Cardiac muscle cell (in vitro differentiated cells and primary cell): Measurements from ENCODE around the gene TSPAN16. TPM values are rescaled to one million over a fixed set of nuclear protein-coding genes. Genes with fewer than 3 reads are reported as not detected.
A peak's percentile ranks its signal among the peaks of the same experiment; 100 is the strongest.

ENCODE experiments used
- DNase-seq, 2 donors: peaks; one replicate each; pipeline versions ENCODE4 v3.0.0 to v3.0.0-alpha.2; 2010 to 2017; ENCODE audit warnings: low read depth in 1 of 2, low spot score in 1 of 2
- H3K27ac ChIP-seq: fragments of 200-600 bp; sonication (generic); 2 replicates; pipeline ENCODE4 v1.5.1; 2016
- H3K27me3 ChIP-seq: fragments of 200-600 bp; sonication (generic); 2 replicates; pipeline ENCODE4 v1.6.0; 2016; ENCODE audit warnings: control low read depth
- H3K36me3 ChIP-seq: fragments of 200-600 bp; sonication (generic); 2 replicates; pipeline ENCODE4 v1.5.1; 2016; ENCODE audit warnings: control low read depth
- H3K4me1 ChIP-seq: fragments of 200-600 bp; sonication (generic); 2 replicates; pipeline ENCODE4 v1.8.1; 2017; ENCODE audit warnings: low read depth, mild to moderate bottlenecking, mixed run types
- H3K4me3 ChIP-seq: fragments of 200-600 bp; sonication (generic); 2 replicates; pipeline ENCODE4 v1.5.1; 2016; ENCODE audit warnings: mild to moderate bottlenecking
- H3K9me3 ChIP-seq: fragments of 200-600 bp; sonication (generic); 2 replicates; pipeline ENCODE4 v1.5.1; 2017; ENCODE audit warnings: low read depth, mild to moderate bottlenecking, control low read depth
- polyA plus RNA-seq: library from polyadenylated mRNA; unstranded; fragments of >200 nt; fragmentation: Nextera tagmentation; extraction: Ambion mirVana; gene quantifications from 2 replicates; pipeline ENCODE4 v1.2.1, GENCODE V29; 2016
- total RNA-seq: library from RNA; depleted of rRNA; stranded (reverse); fragments of >200 nt; gene quantifications from 2 replicates; pipeline ENCODE4 v1.2.3, GENCODE V29; 2016
- TF ChIP-seq, protein P1 (sequence below): IDR thresholded peaks from 2 replicates; pipeline ENCODE4 v1.5.1; 2012; ENCODE audit warnings: low read depth, mild to moderate bottlenecking, low read length

Gene TSPAN16
- total and polyA plus RNA-seq, 2 experiments from 2014 or later, result not detected

DNA sequence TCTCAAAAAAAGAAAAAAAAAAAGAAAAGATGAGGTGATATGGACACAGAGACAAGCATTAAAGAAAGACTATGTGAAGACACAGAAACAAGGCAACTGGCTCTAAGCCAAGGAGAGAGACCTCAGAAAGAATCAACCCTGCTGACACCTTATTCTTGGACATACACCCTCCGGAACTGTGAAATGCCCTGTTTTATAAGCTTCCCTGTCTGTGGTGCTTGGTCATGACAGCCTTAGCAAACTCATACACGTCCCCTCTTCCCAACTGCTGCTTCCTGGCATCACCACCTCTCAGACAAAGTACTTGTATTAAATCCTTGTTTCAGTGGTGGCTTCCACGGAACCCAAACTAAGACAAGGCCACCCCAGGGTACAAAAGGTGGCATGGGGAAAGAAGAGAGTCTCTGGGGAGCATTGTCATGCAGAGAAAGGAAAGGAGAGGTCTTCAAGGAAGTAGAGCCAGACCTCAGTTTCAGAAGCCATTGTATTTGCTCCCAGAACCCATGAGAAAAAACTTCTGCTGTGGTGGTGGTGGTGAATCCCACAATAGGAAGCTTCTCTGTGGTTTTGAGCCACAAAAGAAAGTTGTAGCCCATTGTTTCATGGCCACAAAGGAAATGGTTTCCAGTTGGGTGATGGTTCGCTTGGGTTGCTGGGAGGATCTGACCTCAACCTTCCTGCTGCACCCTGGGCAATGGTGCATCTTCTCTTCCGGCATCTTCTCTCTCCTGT lies 16.3 kb upstream of the TSPAN16 start:
- Histone ChIP-seq H3K27me3 (no peaks in the 10 kb centered on the region), H3K4me3 (no peak overlapping the region), H3K36me3 (no peaks in the 10 kb centered on the region), H3K4me1 (no peaks in the 10 kb centered on the region), H3K9me3 (no peaks in the 10 kb centered on the region), H3K27ac (no peak overlapping the region)
- no peak for DNase-seq
- TF ChIP-seq, protein P1, sequence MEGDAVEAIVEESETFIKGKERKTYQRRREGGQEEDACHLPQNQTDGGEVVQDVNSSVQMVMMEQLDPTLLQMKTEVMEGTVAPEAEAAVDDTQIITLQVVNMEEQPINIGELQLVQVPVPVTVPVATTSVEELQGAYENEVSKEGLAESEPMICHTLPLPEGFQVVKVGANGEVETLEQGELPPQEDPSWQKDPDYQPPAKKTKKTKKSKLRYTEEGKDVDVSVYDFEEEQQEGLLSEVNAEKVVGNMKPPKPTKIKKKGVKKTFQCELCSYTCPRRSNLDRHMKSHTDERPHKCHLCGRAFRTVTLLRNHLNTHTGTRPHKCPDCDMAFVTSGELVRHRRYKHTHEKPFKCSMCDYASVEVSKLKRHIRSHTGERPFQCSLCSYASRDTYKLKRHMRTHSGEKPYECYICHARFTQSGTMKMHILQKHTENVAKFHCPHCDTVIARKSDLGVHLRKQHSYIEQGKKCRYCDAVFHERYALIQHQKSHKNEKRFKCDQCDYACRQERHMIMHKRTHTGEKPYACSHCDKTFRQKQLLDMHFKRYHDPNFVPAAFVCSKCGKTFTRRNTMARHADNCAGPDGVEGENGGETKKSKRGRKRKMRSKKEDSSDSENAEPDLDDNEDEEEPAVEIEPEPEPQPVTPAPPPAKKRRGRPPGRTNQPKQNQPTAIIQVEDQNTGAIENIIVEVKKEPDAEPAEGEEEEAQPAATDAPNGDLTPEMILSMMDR, result no peak

DNA sequence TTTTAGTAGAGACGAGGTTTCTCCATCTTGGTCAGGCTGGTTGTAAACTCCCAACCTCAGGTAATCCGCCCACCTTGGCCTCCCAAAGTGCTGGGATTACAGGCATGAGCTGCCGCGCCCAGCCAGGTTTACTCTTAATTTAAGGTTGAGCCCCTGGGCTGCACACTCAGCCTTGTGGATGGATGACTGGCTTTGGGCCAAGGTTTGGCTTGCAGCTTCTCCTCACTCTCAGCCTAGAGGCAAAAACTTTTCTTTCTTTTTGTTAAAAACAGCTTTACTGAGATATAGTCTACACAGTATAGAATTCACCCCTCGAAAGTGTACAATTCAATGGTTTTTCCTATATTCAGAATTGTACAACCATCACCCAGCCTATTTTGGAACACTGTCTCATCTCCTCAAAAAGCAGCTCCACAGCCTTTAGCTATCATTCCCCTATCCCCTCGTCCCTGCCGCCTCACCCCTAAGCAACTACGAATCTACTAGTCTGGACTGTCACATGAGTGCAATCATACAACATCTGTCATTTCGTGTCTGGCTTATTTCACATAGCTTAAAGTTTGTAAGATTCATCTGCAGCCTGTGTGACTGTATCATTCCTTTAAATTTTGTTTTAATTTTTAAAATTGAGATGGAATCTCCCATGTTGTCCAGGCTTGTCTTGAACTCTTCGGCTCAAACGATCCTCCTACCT lies 14.5 kb upstream of the TSPAN16 start:
- no peaks in the 10 kb centered on the region for H3K36me3 ChIP-seq
- DNase-seq, result peak in 1 of 2 donors; percentile 44
- no peak overlapping the region for H3K27ac ChIP-seq
- H3K27me3 ChIP-seq, result no peaks in the 10 kb centered on the region
- TF ChIP-seq, protein P1, result no peak
- no peak overlapping the region for H3K4me3 ChIP-seq
- no peaks in the 10 kb centered on the region for H3K4me1 ChIP-seq
- no peaks in the 10 kb centered on the region for H3K9me3 ChIP-seq

DNA sequence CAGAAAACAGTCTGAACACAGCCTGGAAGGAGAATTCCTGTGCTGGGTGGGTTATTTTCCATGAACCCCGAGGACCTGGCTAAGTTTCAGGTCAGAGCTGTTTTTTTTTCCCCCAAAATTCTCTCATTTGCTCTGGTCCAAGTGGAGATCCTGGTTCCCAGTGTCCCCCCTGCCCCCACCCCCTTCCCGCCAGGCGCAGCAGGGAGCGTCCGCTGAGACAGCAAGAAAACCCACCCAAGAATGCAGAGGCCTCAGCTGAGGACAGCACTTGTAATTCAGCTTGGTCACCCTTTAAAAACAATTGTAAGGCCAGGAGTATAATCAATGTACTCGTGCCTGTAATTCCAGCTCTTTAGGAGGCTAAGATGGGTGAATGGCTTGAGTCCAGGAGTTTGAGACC lies 11.4 kb upstream of the TSPAN16 start:
- DNase-seq, result no peak
- Histone ChIP-seq H3K27me3 (no peaks in the 10 kb centered on the region), H3K27ac (no peak overlapping the region), H3K36me3 (no peaks in the 10 kb centered on the region), H3K4me1 (no peaks in the 10 kb centered on the region), H3K9me3 (no peaks in the 10 kb centered on the region), H3K4me3 (no peak overlapping the region)
- TF ChIP-seq, protein P1, result no peak

DNA sequence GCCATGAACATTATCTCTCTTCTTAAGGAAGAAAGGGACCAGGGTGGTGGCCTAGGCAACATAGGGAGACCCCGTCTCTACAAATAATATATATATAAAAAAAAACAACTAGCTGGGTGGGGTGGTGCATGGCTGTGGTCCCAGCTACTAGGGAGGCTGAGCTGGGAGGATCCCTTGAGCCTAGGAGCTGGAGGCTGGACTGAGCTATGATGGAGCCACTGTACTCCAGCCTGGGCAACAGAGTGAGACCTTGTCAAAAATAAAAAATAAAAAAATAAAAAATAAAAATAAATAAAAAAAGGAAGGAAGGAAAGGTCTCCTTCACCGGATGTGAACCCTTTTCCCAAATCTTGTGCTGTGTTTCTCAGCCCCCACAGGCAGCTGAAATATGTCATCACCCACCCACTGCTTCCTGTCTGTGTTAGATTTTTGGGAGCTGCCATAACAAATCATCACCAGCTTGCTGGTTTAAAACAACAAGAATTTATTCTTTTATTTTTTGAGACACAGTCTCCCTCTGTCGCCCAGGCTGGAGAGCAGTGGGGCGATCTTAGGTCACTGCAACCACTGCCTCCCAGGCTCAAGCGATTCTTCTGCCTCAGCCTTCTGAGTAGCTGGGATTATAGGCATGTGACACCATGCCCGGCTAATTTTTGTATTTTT lies 9.5 kb upstream of the TSPAN16 start:
- H3K4me3 ChIP-seq, result no peak overlapping the region
- H3K4me1 ChIP-seq, result no peaks in the 10 kb centered on the region
- H3K27me3 ChIP-seq, result no peaks in the 10 kb centered on the region
- TF ChIP-seq, protein P1, result peak; percentile 37
- peak in 1 of 2 donors; percentile 84 for DNase-seq
- no peaks in the 10 kb centered on the region for H3K36me3 ChIP-seq
- H3K9me3 ChIP-seq, result no peaks in the 10 kb centered on the region
- H3K27ac ChIP-seq, result no peak overlapping the region

DNA sequence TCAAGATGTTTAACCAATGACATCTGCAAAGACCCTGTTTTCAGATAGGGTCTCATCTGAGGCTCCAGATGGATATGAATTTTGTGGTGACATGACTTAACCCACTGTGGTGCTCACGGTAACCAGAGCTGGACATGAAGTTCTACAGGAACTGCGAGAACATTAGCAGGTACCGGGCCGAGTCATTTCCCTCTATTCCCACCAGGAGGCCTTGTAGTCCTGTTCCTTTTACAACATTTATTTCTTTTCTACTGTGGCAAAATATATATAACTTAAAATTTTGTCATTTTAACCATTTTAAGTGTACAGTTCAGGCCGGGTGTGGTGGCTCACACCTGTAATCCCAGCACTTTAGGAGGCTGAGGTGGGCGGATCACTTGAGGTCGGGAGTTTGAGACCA lies 7.6 kb upstream of the TSPAN16 start:
- Histone ChIP-seq H3K9me3 (no peaks in the 10 kb centered on the region), H3K36me3 (no peaks in the 10 kb centered on the region), H3K4me1 (no peaks in the 10 kb centered on the region), H3K27ac (no peak overlapping the region), H3K27me3 (no peaks in the 10 kb centered on the region), H3K4me3 (no peak overlapping the region)
- peak in 1 of 2 donors; percentile 42 for DNase-seq
- TF ChIP-seq, protein P1, result peak; percentile 59
